ENCODE measurements around the gene HECW1. TPM values are rescaled to one million over a fixed set of nuclear protein-coding genes. Genes with fewer than 3 reads are reported as not detected.
"Not testable (repeated sequence)": the region's sequence is repeated elsewhere in the genome, so short reads cannot be mapped to it uniquely, and the experiment has no call there.

Gene HECW1
- total RNA-seq, 1 experiment from 2014 or later: not detected

- not testable (repeated sequence) for DNase-seq (ENCODE audit: low spot score)
Observed at GRCh38 chr7:43573832-43574231, 461.4 kb downstream of the HECW1 start.

GRCh38 chr7:43575506-43575905 lies 463.1 kb downstream of the HECW1 start:
- no peak for DNase-seq (ENCODE audit: low spot score)

- DNase-seq (ENCODE audit: low spot score): no peak
Observed at GRCh38 chr7:43576241-43576640, 463.8 kb downstream of the HECW1 start.

- DNase-seq (ENCODE audit: low spot score): peak; percentile 49
Observed at GRCh38 chr7:43577485-43577951, 465.1 kb downstream of the HECW1 start.

GRCh38 chr7:43582503-43583423 lies 470.3 kb downstream of the HECW1 start, which contains the start of gene STK17A:
STK17A (plus strand) TSS chr7:43583108; CDS start chr7:43583244, 136 bp downstream.
- DNase-seq (ENCODE audit: low spot score): peak; percentile 96

GRCh38 chr7:43583424-43584194 lies 471.2 kb downstream of the HECW1 start:
- DNase-seq (ENCODE audit: low spot score): peak; percentile 71

GRCh38 chr7:43584195-43584586 lies 471.7 kb downstream of the HECW1 start:
- DNase-seq (ENCODE audit: low spot score): peak; percentile 52

GRCh38 chr7:43584733-43585132 lies 472.3 kb downstream of the HECW1 start:
- not testable (repeated sequence) for DNase-seq (ENCODE audit: low spot score)

- no peak for DNase-seq (ENCODE audit: low spot score)
Observed at GRCh38 chr7:43585562-43585961, 473.1 kb downstream of the HECW1 start.

GRCh38 chr7:43586251-43586900 lies 473.9 kb downstream of the HECW1 start:
- peak; percentile 36 for DNase-seq (ENCODE audit: low spot score)

GRCh38 chr7:43588477-43589132 lies 476.2 kb downstream of the HECW1 start:
- DNase-seq (ENCODE audit: low spot score): no peak

GRCh38 chr7:43589133-43589478 lies 476.7 kb downstream of the HECW1 start:
- DNase-seq (ENCODE audit: low spot score): no peak

GRCh38 chr7:43589728-43590127 lies 477.3 kb downstream of the HECW1 start:
- DNase-seq (ENCODE audit: low spot score): no peak

GRCh38 chr7:43590862-43591557 lies 478.6 kb downstream of the HECW1 start:
- DNase-seq (ENCODE audit: low spot score): no peak

GRCh38 chr7:43591558-43592180 lies 479.2 kb downstream of the HECW1 start:
- peak; percentile 16 for DNase-seq (ENCODE audit: low spot score)

- no peak for DNase-seq (ENCODE audit: low spot score)
Observed at GRCh38 chr7:43592326-43592725, 479.9 kb downstream of the HECW1 start.

- no peak for DNase-seq (ENCODE audit: low spot score)
Observed at GRCh38 chr7:43593010-43593409, 480.6 kb downstream of the HECW1 start.

- no peak for DNase-seq (ENCODE audit: low spot score)
Observed at GRCh38 chr7:43594020-43594419, 481.6 kb downstream of the HECW1 start.

GRCh38 chr7:43596426-43596825 lies 484.0 kb downstream of the HECW1 start:
- DNase-seq (ENCODE audit: low spot score): not testable (repeated sequence)

GRCh38 chr7:43600056-43600455 lies 487.6 kb downstream of the HECW1 start:
- DNase-seq (ENCODE audit: low spot score): no peak
